GM12878 (cell line): ENCODE data around the gene FKBP2. TPM values are rescaled to one million over a fixed set of nuclear protein-coding genes. Genes with fewer than 3 reads are reported as not detected.

ENCODE experiments used
- CUX1 ChIP-seq: IDR thresholded peaks from 2 replicates; pipeline ENCODE4 v1.6.1; 2012; ENCODE audit warnings: improper control_type of control experiment, low read depth, low read length; ENCODE audit not compliant: insufficient replicate concordance
- RCOR1 ChIP-seq: conservative IDR thresholded peaks from 2 replicates; pipeline ENCODE4 v1.6.1; 2012; ENCODE audit warnings: low read depth, low read length, improper control_type of control experiment
- SKIL ChIP-seq: fragments of 450-650 bp; IDR thresholded peaks from 2 replicates; pipeline ENCODE4 v1.6.1; 2017; ENCODE audit warnings: mild to moderate bottlenecking, low read depth, inconsistent platforms; ENCODE audit not compliant: poor library complexity, severe bottlenecking
- SREBF1 ChIP-seq: IDR thresholded peaks from 2 replicates; pipeline ENCODE4 v1.6.1; 2012; ENCODE audit warnings: mild to moderate bottlenecking, low read length
- STAT1 ChIP-seq: fragments of 450-650 bp; conservative IDR thresholded peaks from 2 replicates; pipeline ENCODE4 v1.6.1; 2014; ENCODE audit warnings: antibody characterized with exemption, mild to moderate bottlenecking
- STAT3 ChIP-seq: IDR thresholded peaks from 2 replicates; pipeline ENCODE4 v1.6.1; 2011; ENCODE audit warnings: low read depth, low read length, improper control_type of control experiment
- TCF12 ChIP-seq: IDR thresholded peaks from 2 replicates; pipeline ENCODE4 v1.6.1; 2011; ENCODE audit warnings: low read depth, mild to moderate bottlenecking, low read length
- ZBTB33 ChIP-seq: fragments of 450-650 bp; IDR thresholded peaks from 2 replicates; pipeline ENCODE4 v1.6.1; 2017; ENCODE audit warnings: mild to moderate bottlenecking
- ZSCAN29 ChIP-seq: fragments of 450-650 bp; IDR thresholded peaks from 2 replicates; pipeline ENCODE4 v1.6.1; 2017; ENCODE audit warnings: mild to moderate bottlenecking, moderate library complexity
- polyA plus RNA-seq, 11 experiments: library from polyadenylated mRNA; depleted of rRNA in 4 of 11; unstranded in 6 of 11; stranded (reverse) in 5 of 11; fragments of >200 nt; fragmentation: Nextera tagmentation in 4 of 11; fragmentation: Illumina TruSeq in 1 of 11; extraction: Ambion mirVana in 4 of 11; extraction: Trizol in 1 of 11; gene quantifications; 1 replicate in 1 of 11; 2 replicates in 10 of 11; pipeline versions ENCODE4 v1.2.1 to v1.2.3, GENCODE V29; 2011 to 2016; ENCODE audit warnings: inconsistent platforms in 2 of 11, missing spikeins in 2 of 11, low read depth in 1 of 11
- total RNA-seq, 4 experiments: library from RNA; depleted of rRNA in 3 of 4; stranded (reverse); fragments of >200 nt in 3 of 4; fragmentation: Illumina TruSeq in 1 of 4; extraction: Trizol in 1 of 4; gene quantifications; 2 replicates each; pipeline versions ENCODE4 v1.2.1 to v1.2.3, GENCODE V29; 2013 to 2021
- TF ChIP-seq, protein P1 (sequence below): IDR thresholded peaks from 2 replicates; pipeline ENCODE4 v1.6.1; 2012; ENCODE audit warnings: low read depth, low read length, improper control_type of control experiment
- TF ChIP-seq, protein P2 (sequence below): fragments of 450-650 bp; IDR thresholded peaks from 2 replicates; pipeline ENCODE4 v1.6.1; 2016; ENCODE audit warnings: mild to moderate bottlenecking, moderate library complexity, borderline replicate concordance

The FKBP2 gene
- total and polyA plus RNA-seq, 10 of the 15 experiments (the other 5 are each of a cell fraction or from before 2014, with no cell fraction given) = 1.8 to 99.7 (median 39.5) TPM

GRCh38 chr11:64276653-64277431 is 35.9 kb downstream of the FKBP2 start (continued):
- TF ChIP-seq CUX1 (no peak), TCF12 (no peak), RCOR1 (no peak), STAT1 (no peak), ZSCAN29 (no peak), STAT3 (no peak), SKIL (no peak), SREBF1 (no peak), ZBTB33 (no peak)
- TF ChIP-seq, protein P1, sequence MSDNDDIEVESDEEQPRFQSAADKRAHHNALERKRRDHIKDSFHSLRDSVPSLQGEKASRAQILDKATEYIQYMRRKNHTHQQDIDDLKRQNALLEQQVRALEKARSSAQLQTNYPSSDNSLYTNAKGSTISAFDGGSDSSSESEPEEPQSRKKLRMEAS = no peak
- TF ChIP-seq, protein P2, sequence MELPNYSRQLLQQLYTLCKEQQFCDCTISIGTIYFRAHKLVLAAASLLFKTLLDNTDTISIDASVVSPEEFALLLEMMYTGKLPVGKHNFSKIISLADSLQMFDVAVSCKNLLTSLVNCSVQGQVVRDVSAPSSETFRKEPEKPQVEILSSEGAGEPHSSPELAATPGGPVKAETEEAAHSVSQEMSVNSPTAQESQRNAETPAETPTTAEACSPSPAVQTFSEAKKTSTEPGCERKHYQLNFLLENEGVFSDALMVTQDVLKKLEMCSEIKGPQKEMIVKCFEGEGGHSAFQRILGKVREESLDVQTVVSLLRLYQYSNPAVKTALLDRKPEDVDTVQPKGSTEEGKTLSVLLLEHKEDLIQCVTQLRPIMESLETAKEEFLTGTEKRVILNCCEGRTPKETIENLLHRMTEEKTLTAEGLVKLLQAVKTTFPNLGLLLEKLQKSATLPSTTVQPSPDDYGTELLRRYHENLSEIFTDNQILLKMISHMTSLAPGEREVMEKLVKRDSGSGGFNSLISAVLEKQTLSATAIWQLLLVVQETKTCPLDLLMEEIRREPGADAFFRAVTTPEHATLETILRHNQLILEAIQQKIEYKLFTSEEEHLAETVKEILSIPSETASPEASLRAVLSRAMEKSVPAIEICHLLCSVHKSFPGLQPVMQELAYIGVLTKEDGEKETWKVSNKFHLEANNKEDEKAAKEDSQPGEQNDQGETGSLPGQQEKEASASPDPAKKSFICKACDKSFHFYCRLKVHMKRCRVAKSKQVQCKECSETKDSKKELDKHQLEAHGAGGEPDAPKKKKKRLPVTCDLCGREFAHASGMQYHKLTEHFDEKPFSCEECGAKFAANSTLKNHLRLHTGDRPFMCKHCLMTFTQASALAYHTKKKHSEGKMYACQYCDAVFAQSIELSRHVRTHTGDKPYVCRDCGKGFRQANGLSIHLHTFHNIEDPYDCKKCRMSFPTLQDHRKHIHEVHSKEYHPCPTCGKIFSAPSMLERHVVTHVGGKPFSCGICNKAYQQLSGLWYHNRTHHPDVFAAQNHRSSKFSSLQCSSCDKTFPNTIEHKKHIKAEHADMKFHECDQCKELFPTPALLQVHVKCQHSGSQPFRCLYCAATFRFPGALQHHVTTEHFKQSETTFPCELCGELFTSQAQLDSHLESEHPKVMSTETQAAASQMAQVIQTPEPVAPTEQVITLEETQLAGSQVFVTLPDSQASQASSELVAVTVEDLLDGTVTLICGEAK = no peak
